Endodermal cell (in vitro differentiated cells): ENCODE measurements around the gene ZNF319. TPM values are rescaled to one million over a fixed set of nuclear protein-coding genes. Genes with fewer than 3 reads are reported as not detected.

Experiments
- DNase-seq: peaks from one replicate; pipeline ENCODE4 v3.0.0-alpha.2; 2017
- H3K27ac ChIP-seq: 2 replicates; pipeline ENCODE4 v1.5.1; 2013; ENCODE audit warnings: mild to moderate bottlenecking, low read depth, low read length, moderate library complexity
- H3K27me3 ChIP-seq: 2 replicates; pipeline ENCODE4 v1.6.1; 2013; ENCODE audit warnings: mild to moderate bottlenecking, low read length, moderate library complexity; ENCODE audit not compliant: insufficient read depth, control insufficient read depth, poor library complexity, severe bottlenecking
- H3K36me3 ChIP-seq: 2 replicates; pipeline ENCODE4 v1.7.0; 2013; ENCODE audit warnings: mild to moderate bottlenecking, low read length, moderate library complexity; ENCODE audit not compliant: control insufficient read depth, insufficient read depth
- H3K4me1 ChIP-seq: one replicate; pipeline ENCODE4 v1.7.0; 2013; ENCODE audit warnings: low read length; ENCODE audit not compliant: control insufficient read depth, insufficient read depth
- H3K4me3 ChIP-seq: 2 replicates; pipeline ENCODE4 v1.5.1; 2013; ENCODE audit warnings: mild to moderate bottlenecking, low read length, moderate library complexity
- H3K9ac ChIP-seq: 2 replicates; pipeline ENCODE4 v1.6.1; 2013; ENCODE audit warnings: mild to moderate bottlenecking, low read length, moderate library complexity; ENCODE audit not compliant: poor library complexity, severe bottlenecking; ENCODE audit errors: extremely low read depth
- H3K9me3 ChIP-seq: 2 replicates; pipeline ENCODE4 v1.6.1; 2013; ENCODE audit warnings: mild to moderate bottlenecking, low read length, moderate library complexity; ENCODE audit not compliant: control insufficient read depth
- H3K27ac Mint-ChIP-seq: 2 replicates; pipeline ENCODE4 v1.8.0; 2020; ENCODE audit warnings: mixed read lengths
- H3K27me3 Mint-ChIP-seq: 2 replicates; pipeline ENCODE4 v1.8.0; 2021; ENCODE audit warnings: mild to moderate bottlenecking, mixed read lengths; ENCODE audit not compliant: insufficient read depth
- H3K36me3 Mint-ChIP-seq: 2 replicates; pipeline ENCODE4 v1.8.0; 2020; ENCODE audit warnings: low read depth, mixed read lengths
- H3K4me1 Mint-ChIP-seq: 2 replicates; pipeline ENCODE4 v1.8.0; 2020; ENCODE audit warnings: mixed read lengths
- H3K4me3 Mint-ChIP-seq: 2 replicates; pipeline ENCODE4 v1.8.0; 2020; ENCODE audit warnings: mild to moderate bottlenecking, moderate library complexity, mixed read lengths
- H3K9me3 Mint-ChIP-seq: 2 replicates; pipeline ENCODE4 v1.8.0; 2020; ENCODE audit warnings: mild to moderate bottlenecking, mixed read lengths
- WGBS, 2 experiments: methylation state at CpG; one replicate each; pipeline versions ENCODE4 v1.1.5 to v1.1.7; 2013; ENCODE audit warnings: missing lambda C conversion rate in 2 of 2, mixed read lengths in 1 of 2; ENCODE audit not compliant: insufficient coverage in 1 of 2, insufficient read length in 1 of 2; 5-methylcytosine and 5-hydroxymethylcytosine counted together
- total RNA-seq, 2 donors: library from RNA; stranded (reverse); fragmentation: NEBNext Ultra II Directional in 1 of 2; extraction: Animal tissue kit (Norgen Biotek cat#: 25700) in 1 of 2; gene quantifications; 2 replicates in 1 of 2; 3 replicates in 1 of 2; pipeline ENCODE4 v1.2.1, GENCODE V29; 2021
- TF ChIP-seq, protein P1 (sequence below): fragments of 200-600 bp; sonication (generic); conservative IDR thresholded peaks from 2 replicates; pipeline ENCODE4 v1.5.0; 2021; ENCODE audit warnings: antibody characterized with exemption, mild to moderate bottlenecking

ZNF319 gene
- total RNA-seq, 2 donors from 2014 or later, result 9.8 to 10.8 TPM

DNA sequence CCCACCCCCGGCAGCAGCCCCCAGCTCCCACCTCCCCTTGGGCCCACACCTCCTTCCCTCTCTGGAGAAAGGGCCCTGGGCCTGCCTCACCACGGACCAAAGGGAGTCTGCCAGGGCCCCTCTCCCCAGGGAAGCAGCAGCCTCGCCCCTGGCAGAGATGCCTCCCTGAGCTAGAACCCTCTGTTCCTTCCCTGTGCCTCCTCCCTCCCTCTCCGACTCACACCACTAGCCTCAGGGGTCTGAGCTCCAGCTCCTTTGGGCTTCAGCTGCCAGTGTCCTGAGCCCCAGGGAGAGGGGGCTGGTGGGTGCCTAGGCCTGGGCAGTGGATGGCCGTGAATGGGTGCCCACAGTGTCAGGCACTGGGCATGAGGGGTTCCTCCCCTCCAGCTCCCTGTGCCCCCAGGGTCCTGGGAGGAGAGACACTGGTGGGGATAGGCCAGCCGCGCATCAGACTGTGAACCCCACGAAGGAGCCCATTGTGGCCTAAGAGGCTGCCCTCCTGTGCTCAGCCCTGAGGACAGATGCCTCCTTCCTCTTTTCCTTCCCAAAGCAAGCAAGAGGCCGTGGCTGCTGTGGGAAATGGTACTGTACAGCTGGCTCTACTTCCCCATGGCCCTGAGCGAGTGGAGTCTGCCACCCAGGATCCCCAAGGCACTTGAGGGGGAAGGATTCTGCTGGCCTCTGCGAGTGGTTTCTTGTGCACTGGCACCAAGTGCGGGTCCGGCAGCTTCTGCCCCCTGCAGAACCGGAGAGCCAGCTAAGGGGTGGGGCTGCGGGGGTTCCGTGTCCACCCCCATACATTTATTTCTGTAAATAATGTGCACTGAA lies 45.8 kb upstream of the ZNF319 start:
- Histone ChIP-seq H3K27me3 (no peaks in the 10 kb centered on the region), H3K9ac (no peak overlapping the region), H3K27ac (no peak overlapping the region), H3K4me3 (no peak overlapping the region), H3K4me1 (peaks cover 5% of the 10 kb centered on the region), H3K9me3 (no peaks in the 10 kb centered on the region), H3K36me3 (peaks cover 26% of the 10 kb centered on the region)
- Mint-ChIP-seq H3K9me3 (no peaks in the 10 kb centered on the region), H3K4me3 (no peak overlapping the region), H3K4me1 (peaks cover 9% of the 10 kb centered on the region), H3K27me3 (no peaks in the 10 kb centered on the region), H3K36me3 (peaks cover 25% of the 10 kb centered on the region), H3K27ac (no peak overlapping the region)
- TF ChIP-seq, protein P1, sequence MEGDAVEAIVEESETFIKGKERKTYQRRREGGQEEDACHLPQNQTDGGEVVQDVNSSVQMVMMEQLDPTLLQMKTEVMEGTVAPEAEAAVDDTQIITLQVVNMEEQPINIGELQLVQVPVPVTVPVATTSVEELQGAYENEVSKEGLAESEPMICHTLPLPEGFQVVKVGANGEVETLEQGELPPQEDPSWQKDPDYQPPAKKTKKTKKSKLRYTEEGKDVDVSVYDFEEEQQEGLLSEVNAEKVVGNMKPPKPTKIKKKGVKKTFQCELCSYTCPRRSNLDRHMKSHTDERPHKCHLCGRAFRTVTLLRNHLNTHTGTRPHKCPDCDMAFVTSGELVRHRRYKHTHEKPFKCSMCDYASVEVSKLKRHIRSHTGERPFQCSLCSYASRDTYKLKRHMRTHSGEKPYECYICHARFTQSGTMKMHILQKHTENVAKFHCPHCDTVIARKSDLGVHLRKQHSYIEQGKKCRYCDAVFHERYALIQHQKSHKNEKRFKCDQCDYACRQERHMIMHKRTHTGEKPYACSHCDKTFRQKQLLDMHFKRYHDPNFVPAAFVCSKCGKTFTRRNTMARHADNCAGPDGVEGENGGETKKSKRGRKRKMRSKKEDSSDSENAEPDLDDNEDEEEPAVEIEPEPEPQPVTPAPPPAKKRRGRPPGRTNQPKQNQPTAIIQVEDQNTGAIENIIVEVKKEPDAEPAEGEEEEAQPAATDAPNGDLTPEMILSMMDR, result no peak
- 77 to 94% methylated on average over 2 to 16 of the region's 16 CpGs for WGBS, 2 experiments
- peak; percentile 45 for DNase-seq

DNA sequence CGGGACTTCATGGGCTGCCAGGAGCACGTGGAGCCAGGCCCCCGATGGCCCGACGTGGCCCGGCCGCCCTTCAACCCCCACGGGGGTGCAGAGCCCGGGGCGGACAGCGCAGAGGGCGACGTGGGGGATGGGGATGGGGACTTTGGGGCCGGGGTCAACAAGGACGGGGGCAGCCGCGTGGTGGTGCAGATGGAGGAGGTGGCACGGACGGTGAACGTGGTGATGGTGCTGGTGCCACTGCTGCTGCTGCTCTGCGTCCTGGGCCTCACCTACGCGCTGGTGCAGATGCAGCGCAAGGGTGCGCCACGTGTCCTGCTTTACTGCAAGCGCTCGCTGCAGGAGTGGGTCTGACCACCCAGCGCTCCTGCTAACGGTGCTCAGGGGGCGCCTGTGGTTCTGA lies 44.6 kb upstream of the ZNF319 start:
- no peaks in the 10 kb centered on the region for H3K9me3 ChIP-seq
- Mint-ChIP-seq H3K27ac (no peak overlapping the region), H3K9me3 (no peaks in the 10 kb centered on the region), H3K4me1 (peaks cover 9% of the 10 kb centered on the region), H3K36me3 (peaks cover 33% of the 10 kb centered on the region), H3K27me3 (no peaks in the 10 kb centered on the region), H3K4me3 (no peak overlapping the region)
- TF ChIP-seq, protein P1, result no peak
- no peaks in the 10 kb centered on the region for H3K27me3 ChIP-seq
- H3K4me1 ChIP-seq, result peaks cover 5% of the 10 kb centered on the region
- WGBS, 2 experiments, result 91 to 93% methylated on average over 18 to 31 of the region's 31 CpGs
- H3K36me3 ChIP-seq, result peaks cover 37% of the 10 kb centered on the region
- no peak overlapping the region for H3K4me3 ChIP-seq
- peak; percentile 41 for DNase-seq
- H3K27ac ChIP-seq, result no peak overlapping the region
- no peak overlapping the region for H3K9ac ChIP-seq

DNA sequence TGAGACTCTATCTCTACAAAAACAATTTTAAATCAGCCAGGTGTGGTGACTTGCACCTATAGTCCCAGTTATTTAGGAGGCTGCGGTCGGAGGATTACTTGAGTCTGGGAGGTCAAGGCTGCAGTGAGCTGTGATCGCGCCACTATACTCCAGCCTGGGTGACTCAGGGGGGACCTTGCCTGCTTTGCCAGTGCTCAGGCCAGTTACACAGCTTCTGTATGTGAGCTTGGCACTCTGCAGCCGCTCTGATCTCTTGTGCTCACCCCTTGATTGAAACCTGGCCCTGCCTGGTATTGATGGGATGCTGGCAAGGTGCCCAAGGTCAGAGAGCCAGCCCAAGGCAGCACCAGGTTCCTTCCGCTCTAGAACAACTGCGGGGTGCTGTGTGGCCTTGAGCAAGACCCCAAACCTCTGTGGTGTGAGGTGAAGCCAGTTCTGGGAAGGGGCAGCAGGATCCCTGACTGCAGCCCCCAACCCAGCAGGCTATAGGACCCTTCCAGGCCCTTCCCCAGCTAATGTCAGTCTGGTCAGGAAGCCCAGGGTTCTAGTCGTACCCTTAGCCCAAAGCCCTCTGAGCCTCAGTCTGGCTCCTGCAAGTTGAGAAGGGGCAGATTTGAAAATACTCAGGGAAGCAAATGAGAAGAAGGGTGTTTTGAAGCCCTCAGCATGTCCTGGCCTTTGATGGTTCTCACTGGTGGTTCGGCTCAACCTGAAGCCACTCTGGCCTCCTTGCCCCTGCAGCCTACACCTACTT lies 44.0 kb upstream of the ZNF319 start:
- no peak overlapping the region for H3K9ac ChIP-seq
- DNase-seq, result peak; percentile 34
- Mint-ChIP-seq H3K9me3 (no peaks in the 10 kb centered on the region), H3K27ac (no peak overlapping the region), H3K36me3 (peaks cover 38% of the 10 kb centered on the region), H3K4me1 (peaks cover 9% of the 10 kb centered on the region), H3K27me3 (no peaks in the 10 kb centered on the region), H3K4me3 (no peak overlapping the region)
- peaks cover 5% of the 10 kb centered on the region for H3K4me1 ChIP-seq
- peaks cover 44% of the 10 kb centered on the region for H3K36me3 ChIP-seq
- no peak overlapping the region for H3K4me3 ChIP-seq
- 93 to 94% methylated on average over 7 to 9 of the region's 9 CpGs for WGBS, 2 experiments
- no peaks in the 10 kb centered on the region for H3K9me3 ChIP-seq
- H3K27me3 ChIP-seq, result no peaks in the 10 kb centered on the region
- TF ChIP-seq, protein P1, result no peak
- no peak overlapping the region for H3K27ac ChIP-seq
